OCI-LY7 (cell line): ENCODE data around the gene M1AP.

Experiments
- CTCF ChIP-seq: fragments of 200-600 bp; sonication (generic); conservative IDR thresholded peaks from 2 replicates; pipeline ENCODE4 v1.5.1; 2014; ENCODE audit warnings: mild to moderate bottlenecking, antibody characterized with exemption, low read length, moderate library complexity, mixed read lengths
- EZH2phosphoT487 ChIP-seq: fragments of 200-600 bp; sonication (generic); IDR thresholded peaks from 2 replicates; pipeline ENCODE4 v1.6.1; 2018; ENCODE audit warnings: low read depth, borderline replicate concordance, mild to moderate bottlenecking, mixed run types, antibody characterized with exemption, low read length, moderate library complexity, mixed read lengths

DNA sequence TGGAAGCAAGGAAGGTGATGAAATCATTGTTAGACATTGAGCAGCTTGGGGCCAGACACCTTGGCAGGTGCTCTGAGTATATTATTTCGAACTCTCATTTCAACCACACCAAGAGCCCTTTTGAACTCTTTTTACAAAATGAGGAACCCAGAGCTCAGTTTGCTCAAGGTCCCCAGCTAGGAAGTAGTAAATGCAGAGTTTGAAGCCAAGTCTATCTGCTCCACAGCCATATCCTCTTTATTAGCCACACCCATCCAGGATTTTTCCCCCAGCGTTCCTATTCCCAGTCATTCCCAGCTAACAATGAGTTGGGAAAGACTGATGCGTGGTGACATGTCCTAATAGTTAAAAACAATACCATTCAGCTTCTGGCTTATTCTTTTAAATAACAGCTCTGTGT lies 46.2 kb upstream of the M1AP start:
- TF ChIP-seq CTCF (no peak), EZH2phosphoT487 (no peak)
